SK-N-SH (cell line): ENCODE results near the gene NKX3-2. TPM values are rescaled to one million over a fixed set of nuclear protein-coding genes. Genes with fewer than 3 reads are reported as not detected.

Experiments
- CTCF ChIA-PET: fragments of 300-600, 350-600 bp; formaldehyde crosslinking; extraction: SDS; loops from one replicate; lab custom pipeline; 2021; lab: Yijun Ruan, JAX
- POLR2A ChIA-PET: fragments of 350-600 bp; sonication (Branson Sonifier 250); formaldehyde crosslinking; extraction: SDS; loops from one replicate; lab custom pipeline; 2020; ENCODE audit warnings: antibody characterized with exemption, inconsistent platforms; lab: Yijun Ruan, JAX
- DNase-seq: peaks from one replicate; pipeline ENCODE4 v3.0.0; 2012
- H2AFZ ChIP-seq: fragments of 200-600 bp; sonication (generic); 2 replicates; pipeline ENCODE4 v1.8.1; 2016; ENCODE audit warnings: antibody characterized with exemption, mild to moderate bottlenecking, low read depth
- H3F3A ChIP-seq: fragments of 200-600 bp; sonication (generic); replicated peaks from 2 replicates; pipeline ENCODE3; 2016; ENCODE audit warnings: antibody characterized with exemption, mild to moderate bottlenecking; ENCODE audit not compliant: insufficient read depth
- H3K27ac ChIP-seq, 2 experiments: fragments of 200-500 bp in 1 of 2; fragments of 200-600 bp in 1 of 2; sonication (Bioruptor generic) in 1 of 2; sonication (generic), shearing (Covaris generic) in 1 of 2; 2 replicates each; pipeline versions ENCODE4 v1.5.1 to v1.6.1; 2014 to 2016; ENCODE audit warnings: low read depth in 2 of 2, inconsistent platforms in 1 of 2, low read length in 1 of 2, mild to moderate bottlenecking in 1 of 2, mixed read lengths in 1 of 2
- H3K27me3 ChIP-seq: fragments of 200-600 bp; sonication (generic), shearing (Covaris generic); 2 replicates; pipeline ENCODE4 v1.6.1; 2016; ENCODE audit warnings: mixed run types; ENCODE audit not compliant: insufficient read depth
- H3K36me3 ChIP-seq, 2 experiments: fragments of 200-500 bp in 1 of 2; fragments of 200-600 bp in 1 of 2; sonication (Bioruptor generic) in 1 of 2; sonication (generic) in 1 of 2; replicated peaks in 1 of 2; 2 replicates each; pipeline versions ENCODE3 to v1.5.1; 2014 to 2016; ENCODE audit warnings: low read length in 1 of 2, mild to moderate bottlenecking in 1 of 2; ENCODE audit not compliant: insufficient read depth in 2 of 2, control insufficient read depth in 1 of 2
- H3K4me1 ChIP-seq, 2 experiments: fragments of 200-500 bp in 1 of 2; fragments of 200-600 bp in 1 of 2; sonication (Bioruptor generic) in 1 of 2; sonication (generic), shearing (Covaris generic) in 1 of 2; 2 replicates each; pipeline versions ENCODE4 v1.5.1 to v1.6.1; 2014 to 2016; ENCODE audit warnings: low read depth in 1 of 2, low read length in 1 of 2, mixed run types in 1 of 2; ENCODE audit not compliant: insufficient read depth in 2 of 2, control insufficient read depth in 1 of 2
- H3K4me2 ChIP-seq: fragments of 200-600 bp; sonication (generic), shearing (Covaris generic); 2 replicates; pipeline ENCODE4 v1.6.1; 2017; ENCODE audit warnings: mixed run types
- H3K4me3 ChIP-seq, 2 experiments: fragments of 200-500 bp in 1 of 2; fragments of 200-600 bp in 1 of 2; sonication (Bioruptor generic) in 1 of 2; sonication (generic), shearing (Covaris generic) in 1 of 2; 2 replicates each; pipeline versions ENCODE4 v1.5.1 to v1.8.1; 2014 to 2016; ENCODE audit warnings: low read depth in 2 of 2, inconsistent platforms in 1 of 2, low read length in 1 of 2, mild to moderate bottlenecking in 1 of 2, mixed read lengths in 1 of 2, moderate library complexity in 1 of 2
- H3K79me2 ChIP-seq: fragments of 200-600 bp; sonication (generic); 2 replicates; pipeline ENCODE4 v1.8.1; 2017; ENCODE audit warnings: mild to moderate bottlenecking; ENCODE audit not compliant: insufficient read depth
- H3K9ac ChIP-seq: fragments of 200-600 bp; sonication (generic); 2 replicates; pipeline ENCODE4 v1.6.1; 2017; ENCODE audit warnings: mixed run types
- H3K9me2 ChIP-seq: fragments of 200-600 bp; sonication (generic); 2 replicates; pipeline ENCODE4 v1.6.1; 2017; ENCODE audit warnings: mixed run types
- H3K9me3 ChIP-seq: fragments of 200-600 bp; sonication (generic); 2 replicates; pipeline ENCODE4 v1.6.1; 2017; ENCODE audit warnings: mixed run types, mild to moderate bottlenecking, moderate library complexity
- H4K20me1 ChIP-seq: fragments of 200-600 bp; sonication (generic); 2 replicates; pipeline ENCODE4 v1.6.1; 2017; ENCODE audit warnings: mild to moderate bottlenecking, mixed run types; ENCODE audit not compliant: insufficient read depth
- EP300 ChIP-seq, 2 experiments: IDR thresholded peaks; 2 replicates each; pipeline versions ENCODE4 v1.4.0 to v1.6.1; 2012; ENCODE audit warnings: borderline replicate concordance in 1 of 2, low read depth in 1 of 2, low read length in 1 of 2
- EZH2phosphoT487 ChIP-seq: fragments of 200-600 bp; sonication (generic); IDR thresholded peaks from 2 replicates; pipeline ENCODE4 v1.6.1; 2017; ENCODE audit warnings: low read depth, mixed run types, mild to moderate bottlenecking, antibody characterized with exemption, moderate library complexity, borderline replicate concordance
- FOXM1 ChIP-seq: IDR thresholded peaks from 2 replicates; pipeline ENCODE4 v1.4.0; 2012; ENCODE audit warnings: low read depth, mild to moderate bottlenecking
- JUND ChIP-seq: IDR thresholded peaks from 2 replicates; pipeline ENCODE4 v1.4.0; 2012
- MXI1 ChIP-seq: IDR thresholded peaks from 2 replicates; pipeline ENCODE4 v1.6.1; 2012; ENCODE audit warnings: mild to moderate bottlenecking, low read depth, low read length, improper control_type of control experiment
- NFIC ChIP-seq: IDR thresholded peaks from 2 replicates; pipeline ENCODE4 v1.4.0; 2012; ENCODE audit warnings: borderline replicate concordance
- NRF1 ChIP-seq: IDR thresholded peaks from 2 replicates; pipeline ENCODE4 v1.6.1; 2012; ENCODE audit warnings: low read depth, mild to moderate bottlenecking, low read length
- POLR2AphosphoS5 ChIP-seq: IDR thresholded peaks from 2 replicates; pipeline ENCODE4 v1.6.1; 2012; ENCODE audit warnings: low read depth, low read length
- RAD21 ChIP-seq: IDR thresholded peaks from 2 replicates; pipeline ENCODE4 v1.6.1; 2012; ENCODE audit warnings: mild to moderate bottlenecking, low read length
- RCOR1 ChIP-seq: fragments of 150-350 bp; IDR thresholded peaks from 2 replicates; pipeline ENCODE4 v1.6.1; 2017; ENCODE audit warnings: antibody characterized with exemption, low read length
- REST ChIP-seq: IDR thresholded peaks from 2 replicates; pipeline ENCODE4 v1.6.1; 2012; ENCODE audit warnings: mild to moderate bottlenecking, low read depth, low read length, moderate library complexity
- RFX5 ChIP-seq: IDR thresholded peaks from 2 replicates; pipeline ENCODE4 v1.6.1; 2012; ENCODE audit warnings: mild to moderate bottlenecking, improper control_type of control experiment, low read length
- SMC3 ChIP-seq: IDR thresholded peaks from 2 replicates; pipeline ENCODE4 v1.6.1; 2012; ENCODE audit warnings: low read depth, low read length, improper control_type of control experiment
- TCF12 ChIP-seq: IDR thresholded peaks from 2 replicates; pipeline ENCODE4 v1.4.0; 2012
- YY1 ChIP-seq: IDR thresholded peaks from 2 replicates; pipeline ENCODE4 v1.4.0; 2012; ENCODE audit warnings: low read depth, mild to moderate bottlenecking
- ZBTB33 ChIP-seq: IDR thresholded peaks from 2 replicates; pipeline ENCODE4 v1.4.0; 2012; ENCODE audit warnings: low read depth, borderline replicate concordance
- WGBS: methylation state at CpG from one replicate; pipeline ENCODE4 v1.1.6; 2017; ENCODE audit warnings: low lambda C conversion rate; 5-methylcytosine and 5-hydroxymethylcytosine counted together
- polyA plus RNA-seq, 3 experiments: library from polyadenylated mRNA; depleted of rRNA; stranded (reverse); fragments of >200 nt; gene quantifications; 2 replicates each; pipeline ENCODE4 v1.2.3, GENCODE V29; 2012

The NKX3-2 gene
- polyA plus RNA-seq, 1 of the 3 experiments (the other 2 are of a cell fraction) = 0.15 TPM

- H4K20me1 ChIP-seq = no peaks in the 10 kb centered on the region
- no peaks in the 10 kb centered on the region for H3K9me2 ChIP-seq
- H3K9ac ChIP-seq = no peak overlapping the region; the same call in 1 of the 2 replicates
- H3K4me2 ChIP-seq = peak overlapping the region; percentile 56; the same call in 1 of the 2 replicates
- ChIA-PET CTCF (interaction anchor here (1.8 kb wide), 1 partner anchor 10 kb away, joined by 12 read pairs; no protein-coding TSS in a partner anchor), POLR2A (no interaction called here)
- H3K4me1 ChIP-seq = peaks cover 0 to 12% of the 10 kb centered on the region in 2 experiments; a peak in 1 of 4 replicates
- H3K4me3 ChIP-seq = no peak overlapping the region
- no peaks in the 10 kb centered on the region for H3K36me3 ChIP-seq
- WGBS = 25% methylated on average over 1 of the region's 1 CpG
- peaks cover 9% of the 10 kb centered on the region for H3F3A ChIP-seq
- no peaks in the 10 kb centered on the region for H3K9me3 ChIP-seq
- no peaks in the 10 kb centered on the region for H3K27me3 ChIP-seq
- peak overlapping the region; percentile 80; the same call in 1 of the 2 replicates for H2AFZ ChIP-seq
- DNase-seq = no peak
- TF ChIP-seq NRF1 (no peak), YY1 (no peak), JUND (no peak), RFX5 (no peak), TCF12 (no peak), ZBTB33 (no peak), RAD21 (no peak)
- H3K27ac ChIP-seq = peak overlapping the region; percentile 60 to 81
- H3K79me2 ChIP-seq = no peaks in the 10 kb centered on the region
Measured at GRCh38 chr4:13558881-13559280, 14.6 kb upstream of the NKX3-2 start.

GRCh38 chr4:13555325-13555724 lies 11.0 kb upstream of the NKX3-2 start:
- H3K4me2 ChIP-seq = no peak overlapping the region
- H3K4me3 ChIP-seq = no peak overlapping the region
- no peaks in the 10 kb centered on the region; the same call in 1 of the 2 replicates for H3K27me3 ChIP-seq
- H3K4me1 ChIP-seq = peaks cover 0 to 8% of the 10 kb centered on the region in 2 experiments; a peak in 1 of 4 replicates
- H3K79me2 ChIP-seq = no peaks in the 10 kb centered on the region
- ChIA-PET POLR2A (no interaction called here), CTCF (no interaction called here)
- DNase-seq = no peak
- no peak overlapping the region for H3K27ac ChIP-seq
- H3K9me2 ChIP-seq = no peaks in the 10 kb centered on the region
- WGBS = 59% methylated on average over 2 of the region's 2 CpGs
- H3K9ac ChIP-seq = no peak overlapping the region
- H3F3A ChIP-seq = peaks cover 9% of the 10 kb centered on the region
- no peak overlapping the region for H2AFZ ChIP-seq
- H4K20me1 ChIP-seq = no peaks in the 10 kb centered on the region
- no peak for TF ChIP-seq SMC3
- TF ChIP-seq TCF12 = no peak
- TF ChIP-seq MXI1 = no peak
- no peak for TF ChIP-seq RCOR1
- TF ChIP-seq ZBTB33 = no peak
- no peak for TF ChIP-seq NFIC
- no peak for TF ChIP-seq JUND
- TF ChIP-seq EZH2phosphoT487 = no peak
- no peak for TF ChIP-seq POLR2AphosphoS5
- TF ChIP-seq EP300 (IDR thresholded peaks at IDR 0.05; ENCODE audit: borderline replicate concordance in 1 of 2, low read depth in 1 of 2, low read length in 1 of 2) = no peak
- no peak for TF ChIP-seq FOXM1
- no peak for TF ChIP-seq REST
- H3K36me3 ChIP-seq = no peaks in the 10 kb centered on the region
- no peaks in the 10 kb centered on the region for H3K9me3 ChIP-seq
